K562 (cell line): ENCODE measurements around the gene EIF4G2. TPM values are rescaled to one million over a fixed set of nuclear protein-coding genes. Genes with fewer than 3 reads are reported as not detected.

Experiments
- COPS2 ChIP-seq: fragments of 450-650 bp; conservative IDR thresholded peaks from 2 replicates; pipeline ENCODE4 v1.6.1; 2016; ENCODE audit warnings: mild to moderate bottlenecking, moderate library complexity
- MYBL2 ChIP-seq, 2 experiments: fragments of 450-650 bp in 1 of 2; sonication (generic) in 1 of 2; formaldehyde crosslinking in 1 of 2; IDR thresholded peaks; 2 replicates each; pipeline versions ENCODE4 v1.6.1 to v1.8.1; 2017 to 2022; ENCODE audit warnings: borderline replicate concordance in 1 of 2, inconsistent platforms in 1 of 2, low read depth in 1 of 2, mild to moderate bottlenecking in 1 of 2, missing genetic modification reagents in 1 of 2, moderate library complexity in 1 of 2
- NCOA2 ChIP-seq, 2 experiments: fragments of 450-650 bp; IDR thresholded peaks; 2 replicates each; pipeline ENCODE4 v1.6.1; 2018; ENCODE audit warnings: mild to moderate bottlenecking in 2 of 2, moderate library complexity in 1 of 2; ENCODE audit not compliant: partially characterized antibody in 2 of 2
- PHF21A ChIP-seq: fragments of 450-650 bp; IDR thresholded peaks from 2 replicates; pipeline ENCODE4 v1.6.1; 2017; ENCODE audit warnings: low read depth, borderline replicate concordance
- YY1 ChIP-seq, 3 experiments: IDR thresholded peaks; 2 replicates each; pipeline ENCODE4 v1.6.1; 2011; ENCODE audit warnings: low read length in 2 of 3, mild to moderate bottlenecking in 2 of 3, moderate library complexity in 2 of 3, borderline replicate concordance in 1 of 3, control low read depth in 1 of 3, low read depth in 1 of 3; ENCODE audit not compliant: insufficient read depth in 3 of 3, insufficient replicate concordance in 2 of 3, control insufficient read depth in 1 of 3, insufficient read length in 1 of 3; ENCODE audit errors: extremely low read depth in 1 of 3
- ZNF584 ChIP-seq: fragments of 200-800 bp; sonication (Bioruptor generic); IDR thresholded peaks from 2 replicates; pipeline ENCODE4 v1.6.1; 2016; ENCODE audit warnings: low read depth, mild to moderate bottlenecking, missing genetic modification characterization, missing compliant biosample characterization
- polyA plus RNA-seq, 8 experiments: library from polyadenylated mRNA; depleted of rRNA in 4 of 8; stranded (reverse) in 5 of 8; unstranded in 3 of 8; fragments of >200 nt; fragmentation: Nextera tagmentation in 2 of 8; fragmentation: Illumina TruSeq in 1 of 8; extraction: Ambion mirVana in 2 of 8; extraction: Trizol in 1 of 8; gene quantifications; 2 replicates each; pipeline versions ENCODE4 v1.2.1 to v1.2.3, GENCODE V29; 2011 to 2014; ENCODE audit warnings: inconsistent platforms in 1 of 8, missing spikeins in 1 of 8
- total RNA-seq, 7 experiments: library from RNA; depleted of rRNA in 6 of 7; stranded (reverse); fragments of >200 nt in 6 of 7; fragmentation: Illumina TruSeq in 2 of 7; extraction: Trizol in 2 of 7; gene quantifications; 2 replicates each; pipeline versions ENCODE4 v1.2.1 to v1.2.3, GENCODE V29; 2011 to 2021; ENCODE audit warnings: low replicate concordance in 1 of 7
- TF ChIP-seq, protein P1 (sequence below): sonication (generic); IDR thresholded peaks from 2 replicates; pipeline ENCODE4 v1.6.1; 2016
- TF ChIP-seq, protein P2 (sequence below): fragments of 250-450 bp; sonication (Bioruptor Pico); IDR thresholded peaks from 2 replicates; pipeline ENCODE4 v1.9.0; 2021; ENCODE audit warnings: mild to moderate bottlenecking, inconsistent platforms
- TF ChIP-seq, protein P3 (sequence below), 3 experiments: fragments of 200-800 bp in 1 of 3; fragments of 250-450 bp in 1 of 3; fragments of 450-650 bp in 1 of 3; sonication (Bioruptor Pico) in 1 of 3; sonication (Bioruptor generic) in 1 of 3; formaldehyde crosslinking in 1 of 3; IDR thresholded peaks; 2 replicates each; pipeline versions ENCODE4 v1.6.1 to v1.8.0; 2016 to 2022; ENCODE audit warnings: mild to moderate bottlenecking in 2 of 3, missing genetic modification characterization in 2 of 3, missing compliant biosample characterization in 1 of 3, moderate library complexity in 1 of 3

EIF4G2 gene
- total and polyA plus RNA-seq, 9 of the 15 experiments (the other 6 are each of a cell fraction or from before 2014, with no cell fraction given), result 206 to 790 (median 646) TPM

DNA sequence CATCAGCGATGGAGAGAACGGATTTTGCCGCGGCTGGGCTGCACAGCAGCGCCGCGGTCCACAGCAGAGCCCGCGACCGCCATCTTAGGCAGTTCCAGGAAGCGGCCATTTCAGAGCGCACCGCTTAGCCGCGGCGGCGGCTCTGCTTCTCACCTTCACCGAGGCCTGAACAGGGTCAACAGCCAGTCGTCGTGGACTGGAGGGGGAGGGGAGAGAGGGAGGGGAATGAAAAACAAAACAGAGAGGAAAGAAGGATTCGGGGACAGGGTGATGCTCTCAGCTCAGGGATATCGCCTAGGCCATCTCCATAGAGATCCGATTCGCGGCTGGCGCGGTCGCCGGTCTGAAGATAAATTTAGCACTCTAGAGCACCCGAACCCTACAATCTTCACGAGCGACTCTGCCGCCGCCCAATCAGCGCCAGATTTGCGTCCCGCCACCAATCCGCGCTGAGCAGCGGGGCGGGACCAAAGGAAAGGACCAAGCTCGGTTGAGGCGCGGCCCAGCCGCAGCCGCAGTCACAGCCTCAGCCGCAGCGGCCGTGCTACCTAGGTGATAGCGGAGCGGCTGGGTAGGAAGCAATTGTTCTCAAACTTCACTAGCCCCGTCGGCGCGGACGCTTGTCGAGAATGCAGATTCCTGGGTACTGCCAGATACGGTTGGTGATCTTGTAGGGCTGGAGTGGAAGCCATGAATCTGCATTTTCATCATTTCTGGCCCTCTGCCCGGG, 49.1 kb upstream of the EIF4G2 start, which contains the start of gene ZBED5 (continued):
- TF ChIP-seq, protein P1, sequence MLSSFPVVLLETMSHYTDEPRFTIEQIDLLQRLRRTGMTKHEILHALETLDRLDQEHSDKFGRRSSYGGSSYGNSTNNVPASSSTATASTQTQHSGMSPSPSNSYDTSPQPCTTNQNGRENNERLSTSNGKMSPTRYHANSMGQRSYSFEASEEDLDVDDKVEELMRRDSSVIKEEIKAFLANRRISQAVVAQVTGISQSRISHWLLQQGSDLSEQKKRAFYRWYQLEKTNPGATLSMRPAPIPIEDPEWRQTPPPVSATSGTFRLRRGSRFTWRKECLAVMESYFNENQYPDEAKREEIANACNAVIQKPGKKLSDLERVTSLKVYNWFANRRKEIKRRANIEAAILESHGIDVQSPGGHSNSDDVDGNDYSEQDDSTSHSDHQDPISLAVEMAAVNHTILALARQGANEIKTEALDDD, result 0 out of 2 replicates have a peak, but pooled peaks have one; percentile 15
- TF ChIP-seq, protein P2, sequence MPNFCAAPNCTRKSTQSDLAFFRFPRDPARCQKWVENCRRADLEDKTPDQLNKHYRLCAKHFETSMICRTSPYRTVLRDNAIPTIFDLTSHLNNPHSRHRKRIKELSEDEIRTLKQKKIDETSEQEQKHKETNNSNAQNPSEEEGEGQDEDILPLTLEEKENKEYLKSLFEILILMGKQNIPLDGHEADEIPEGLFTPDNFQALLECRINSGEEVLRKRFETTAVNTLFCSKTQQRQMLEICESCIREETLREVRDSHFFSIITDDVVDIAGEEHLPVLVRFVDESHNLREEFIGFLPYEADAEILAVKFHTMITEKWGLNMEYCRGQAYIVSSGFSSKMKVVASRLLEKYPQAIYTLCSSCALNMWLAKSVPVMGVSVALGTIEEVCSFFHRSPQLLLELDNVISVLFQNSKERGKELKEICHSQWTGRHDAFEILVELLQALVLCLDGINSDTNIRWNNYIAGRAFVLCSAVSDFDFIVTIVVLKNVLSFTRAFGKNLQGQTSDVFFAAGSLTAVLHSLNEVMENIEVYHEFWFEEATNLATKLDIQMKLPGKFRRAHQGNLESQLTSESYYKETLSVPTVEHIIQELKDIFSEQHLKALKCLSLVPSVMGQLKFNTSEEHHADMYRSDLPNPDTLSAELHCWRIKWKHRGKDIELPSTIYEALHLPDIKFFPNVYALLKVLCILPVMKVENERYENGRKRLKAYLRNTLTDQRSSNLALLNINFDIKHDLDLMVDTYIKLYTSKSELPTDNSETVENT (CRISPR knock-in tag), result no peak
- TF ChIP-seq PHF21A (peak; percentile 74; the same call in 1 of the 2 replicates), ZNF584 (CRISPR knock-in tag) (0 out of 2 replicates have a peak, but pooled peaks have one; percentile 43), MYBL2 (IDR thresholded peaks at IDR 0.05; ENCODE audit: low read depth) (peak; percentile 29; the same call in 1 of the 2 replicates), MYBL2 (CRISPR knock-in tag; IDR thresholded peaks at IDR 0.05; ENCODE audit: borderline replicate concordance) (no peak), NCOA2 (IDR thresholded peaks at IDR 0.05; ENCODE audit: partially characterized antibody in 2 of 2) (peak in 1 of 2 experiments; percentile 82), YY1 (IDR thresholded peaks at IDR 0.05; ENCODE audit: borderline replicate concordance in 1 of 3, control insufficient read depth in 1 of 3, extremely low read depth in 1 of 3, insufficient read depth in 3 of 3, insufficient read length in 1 of 3, insufficient replicate concordance in 2 of 3, low read depth in 1 of 3, low read length in 2 of 3) (peak; percentile 99 to 100 (median 99)), COPS2 (no peak)
- TF ChIP-seq, protein P3, sequence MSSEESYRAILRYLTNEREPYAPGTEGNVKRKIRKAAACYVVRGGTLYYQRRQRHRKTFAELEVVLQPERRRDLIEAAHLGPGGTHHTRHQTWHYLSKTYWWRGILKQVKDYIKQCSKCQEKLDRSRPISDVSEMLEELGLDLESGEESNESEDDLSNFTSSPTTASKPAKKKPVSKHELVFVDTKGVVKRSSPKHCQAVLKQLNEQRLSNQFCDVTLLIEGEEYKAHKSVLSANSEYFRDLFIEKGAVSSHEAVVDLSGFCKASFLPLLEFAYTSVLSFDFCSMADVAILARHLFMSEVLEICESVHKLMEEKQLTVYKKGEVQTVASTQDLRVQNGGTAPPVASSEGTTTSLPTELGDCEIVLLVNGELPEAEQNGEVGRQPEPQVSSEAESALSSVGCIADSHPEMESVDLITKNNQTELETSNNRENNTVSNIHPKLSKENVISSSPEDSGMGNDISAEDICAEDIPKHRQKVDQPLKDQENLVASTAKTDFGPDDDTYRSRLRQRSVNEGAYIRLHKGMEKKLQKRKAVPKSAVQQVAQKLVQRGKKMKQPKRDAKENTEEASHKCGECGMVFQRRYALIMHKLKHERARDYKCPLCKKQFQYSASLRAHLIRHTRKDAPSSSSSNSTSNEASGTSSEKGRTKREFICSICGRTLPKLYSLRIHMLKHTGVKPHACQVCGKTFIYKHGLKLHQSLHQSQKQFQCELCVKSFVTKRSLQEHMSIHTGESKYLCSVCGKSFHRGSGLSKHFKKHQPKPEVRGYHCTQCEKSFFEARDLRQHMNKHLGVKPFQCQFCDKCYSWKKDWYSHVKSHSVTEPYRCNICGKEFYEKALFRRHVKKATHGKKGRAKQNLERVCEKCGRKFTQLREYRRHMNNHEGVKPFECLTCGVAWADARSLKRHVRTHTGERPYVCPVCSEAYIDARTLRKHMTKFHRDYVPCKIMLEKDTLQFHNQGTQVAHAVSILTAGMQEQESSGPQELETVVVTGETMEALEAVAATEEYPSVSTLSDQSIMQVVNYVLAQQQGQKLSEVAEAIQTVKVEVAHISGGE (CRISPR knock-in tag; IDR thresholded peaks at IDR 0.05), result peak in 1 of 3 experiments; percentile 38; a peak in 1 of 6 replicates
